MCF 10A (cell line): ENCODE measurements around the gene PRPF4. TPM values are rescaled to one million over a fixed set of nuclear protein-coding genes. Genes with fewer than 3 reads are reported as not detected.

Experiments used
- BruUV-seq: library from RNA; stranded (reverse); fragments of 400-500 nt; replicated peaks from 2 replicates; lab custom pipeline; 2021; lab: Mats Ljungman, UMichigan
- CTCF ChIA-PET: fragments of 300-600 bp; sonication (Branson Sonifier 250); formaldehyde crosslinking; extraction: SDS; loops from one replicate; lab custom pipeline; 2021; ENCODE audit warnings: antibody characterized with exemption, inconsistent platforms; lab: Yijun Ruan, JAX
- POLR2A ChIA-PET: fragments of 300-600, 350-650 bp; sonication (Branson Sonifier 250); formaldehyde crosslinking; extraction: SDS; loops from one replicate; lab custom pipeline; 2020; ENCODE audit warnings: antibody characterized with exemption, inconsistent platforms; lab: Yijun Ruan, JAX
- DNase-seq: peaks from one replicate; pipeline ENCODE4 v3.0.0-alpha.2; 2018; ENCODE audit not compliant: unreplicated experiment
- H3K27ac Mint-ChIP-seq: one replicate; pipeline ENCODE4 v1.8.0; 2022; ENCODE audit warnings: mild to moderate bottlenecking, low read depth, mixed read lengths; ENCODE audit not compliant: unreplicated experiment
- H3K27me3 Mint-ChIP-seq: one replicate; pipeline ENCODE4 v1.8.0; 2022; ENCODE audit warnings: mixed read lengths; ENCODE audit not compliant: insufficient read depth, unreplicated experiment
- H3K36me3 Mint-ChIP-seq: one replicate; pipeline ENCODE4 v1.8.0; 2022; ENCODE audit warnings: mild to moderate bottlenecking, moderate library complexity, mixed read lengths; ENCODE audit not compliant: insufficient read depth, unreplicated experiment
- H3K4me1 Mint-ChIP-seq: one replicate; pipeline ENCODE4 v1.8.0; 2022; ENCODE audit warnings: mixed read lengths; ENCODE audit not compliant: insufficient read depth, unreplicated experiment
- H3K4me3 Mint-ChIP-seq: one replicate; pipeline ENCODE4 v1.8.0; 2022; ENCODE audit warnings: mild to moderate bottlenecking, moderate library complexity, mixed read lengths; ENCODE audit not compliant: unreplicated experiment
- H3K9me3 Mint-ChIP-seq: one replicate; pipeline ENCODE4 v1.8.0; 2022; ENCODE audit warnings: mixed read lengths; ENCODE audit not compliant: unreplicated experiment
- intact Hi-C: fragments of 100-400 bp; cut with micrococcal nuclease; formaldehyde crosslinking; loops from 2 replicates; pipeline ENCODE4 v1.14.1; 2022
- total RNA-seq: library from RNA; stranded (reverse); gene quantifications from 2 replicates; pipeline ENCODE4 v1.2.3, GENCODE V29; 2022
- TF ChIP-seq, protein P1 (sequence below): fragments of 200-600 bp; IDR thresholded peaks from one replicate; pipeline ENCODE4 v1.8.0; 2022; ENCODE audit warnings: antibody characterized with exemption, mild to moderate bottlenecking; ENCODE audit not compliant: unreplicated experiment

PRPF4 gene
- total RNA-seq, 1 experiment from 2014 or later: 37.3 TPM

DNA sequence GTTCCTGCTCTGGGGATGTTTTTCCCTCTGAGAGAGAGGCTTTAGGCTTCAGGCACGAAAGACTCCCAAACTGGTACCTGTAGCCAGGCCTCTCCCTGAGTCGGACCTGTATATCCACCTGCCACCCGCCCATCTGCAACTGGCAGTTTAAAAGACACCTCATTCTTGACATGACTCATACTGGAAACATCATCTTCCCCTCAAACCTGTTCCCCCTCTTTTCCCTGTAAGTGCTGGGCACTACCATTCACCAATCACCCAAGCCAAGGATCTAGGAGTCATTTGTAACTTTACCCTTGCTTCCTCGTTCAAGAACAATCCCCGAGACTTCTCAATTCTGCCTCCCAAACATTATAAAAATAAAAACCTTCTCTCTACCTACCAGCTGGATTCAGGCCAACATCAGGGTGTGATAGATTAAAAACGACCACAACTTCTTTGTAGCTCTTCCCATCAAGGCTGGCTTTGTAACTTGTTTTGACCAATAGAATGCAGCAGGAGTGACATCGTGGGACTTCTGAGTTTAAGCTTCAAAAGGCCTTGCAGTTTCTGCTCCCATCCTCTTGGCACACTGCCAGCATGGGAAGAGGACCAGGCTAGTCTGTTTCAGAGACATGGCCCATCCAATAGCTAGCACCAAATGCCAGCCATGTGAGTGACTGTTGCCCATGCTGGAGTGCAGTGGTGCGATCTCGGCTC, 66.4 kb downstream of the PRPF4 start:
- H3K27me3 Mint-ChIP-seq: no peaks in the 10 kb centered on the region
- CTCF ChIA-PET: interaction anchor here (0.7 kb wide), 1 partner anchor 282 kb away, joined by 3 read pairs; no protein-coding TSS in a partner anchor
- H3K9me3 Mint-ChIP-seq: no peaks in the 10 kb centered on the region
- POLR2A ChIA-PET: interaction anchor here (1.0 kb wide), 1 partner anchor 66 kb away, joined by 4 read pairs; the partner anchor contains the start of genes CDC26 and PRPF4
- H3K36me3 Mint-ChIP-seq: no peaks in the 10 kb centered on the region
- BruUV-seq: no TSS peak
- H3K4me1 Mint-ChIP-seq: peaks cover 20% of the 10 kb centered on the region
- H3K4me3 Mint-ChIP-seq: peak overlapping the region; percentile 80
- no peak overlapping the region for H3K27ac Mint-ChIP-seq
- intact Hi-C loops: no loop called here
- TF ChIP-seq, protein P1, sequence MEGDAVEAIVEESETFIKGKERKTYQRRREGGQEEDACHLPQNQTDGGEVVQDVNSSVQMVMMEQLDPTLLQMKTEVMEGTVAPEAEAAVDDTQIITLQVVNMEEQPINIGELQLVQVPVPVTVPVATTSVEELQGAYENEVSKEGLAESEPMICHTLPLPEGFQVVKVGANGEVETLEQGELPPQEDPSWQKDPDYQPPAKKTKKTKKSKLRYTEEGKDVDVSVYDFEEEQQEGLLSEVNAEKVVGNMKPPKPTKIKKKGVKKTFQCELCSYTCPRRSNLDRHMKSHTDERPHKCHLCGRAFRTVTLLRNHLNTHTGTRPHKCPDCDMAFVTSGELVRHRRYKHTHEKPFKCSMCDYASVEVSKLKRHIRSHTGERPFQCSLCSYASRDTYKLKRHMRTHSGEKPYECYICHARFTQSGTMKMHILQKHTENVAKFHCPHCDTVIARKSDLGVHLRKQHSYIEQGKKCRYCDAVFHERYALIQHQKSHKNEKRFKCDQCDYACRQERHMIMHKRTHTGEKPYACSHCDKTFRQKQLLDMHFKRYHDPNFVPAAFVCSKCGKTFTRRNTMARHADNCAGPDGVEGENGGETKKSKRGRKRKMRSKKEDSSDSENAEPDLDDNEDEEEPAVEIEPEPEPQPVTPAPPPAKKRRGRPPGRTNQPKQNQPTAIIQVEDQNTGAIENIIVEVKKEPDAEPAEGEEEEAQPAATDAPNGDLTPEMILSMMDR: no peak
- DNase-seq: peak; percentile 24

Other genes starting within 250 kb of the PRPF4 start
- 3.5 and 4.0 TPM in 2 replicates for gene ZFP37, start 218.9 kb upstream of the PRPF4 start, total RNA-seq
- 14.9 and 16.1 TPM in 2 replicates for gene SLC31A2, start 124.7 kb upstream of the PRPF4 start, total RNA-seq
- 32.2 and 32.6 TPM in 2 replicates for gene FKBP15, start 54.4 kb upstream of the PRPF4 start, total RNA-seq
- gene SLC31A1, start 54.1 kb upstream of the PRPF4 start, total RNA-seq: 56.3 and 69.4 TPM in 2 replicates
- gene CDC26, start 86 bp upstream of the PRPF4 start, total RNA-seq: 51.6 and 64.8 TPM in 2 replicates
- gene RNF183, start 27.7 kb downstream of the PRPF4 start, total RNA-seq: not detected in 2 replicates
- gene WDR31, start 64.6 kb downstream of the PRPF4 start, total RNA-seq: 2.3 and 2.9 TPM in 2 replicates
- 0.17 and 0.21 TPM in 2 replicates for gene BSPRY, start 73.9 kb downstream of the PRPF4 start, total RNA-seq
- 10.1 and 11.5 TPM in 2 replicates for gene HDHD3, start 101.3 kb downstream of the PRPF4 start, total RNA-seq
- gene ALAD, start 125.6 kb downstream of the PRPF4 start, total RNA-seq: 6.6 and 7.8 TPM in 2 replicates
- gene POLE3, start 135.0 kb downstream of the PRPF4 start, total RNA-seq: 51.8 and 54.0 TPM in 2 replicates
- 0.84 and 1.1 TPM in 2 replicates for gene C9orf43, start 135.1 kb downstream of the PRPF4 start, total RNA-seq
- 32.1 and 34.8 TPM in 2 replicates for gene RGS3, start 188.1 kb downstream of the PRPF4 start, total RNA-seq